Hindlimb muscle (tissue), 1 donor: ENCODE measurements around the gene NOC2L. TPM values are rescaled to one million over a fixed set of nuclear protein-coding genes. Genes with fewer than 3 reads are reported as not detected.
"Not testable (repeated sequence)": the region's sequence is repeated elsewhere in the genome, so short reads cannot be mapped to it uniquely, and the experiment has no call there.

Source experiments
- DNase-seq: peaks from one replicate; pipeline ENCODE4 v3.0.0-alpha.2; 2013
- polyA plus RNA-seq: library from polyadenylated mRNA; unstranded; fragments of 120-200 nt; gene quantifications from one replicate; pipeline ENCODE4 v1.2.1, GENCODE V29; 2013; ENCODE audit not compliant: insufficient read length

Gene NOC2L
- polyA plus RNA-seq: 48.2 TPM

- DNase-seq: peak; percentile 90
These were observed at the start of gene NOC2L for GRCh38 chr1:958823-959730. NOC2L (minus strand) TSS chr1:959256; CDS start chr1:959240, 16 bp downstream.

- no peak for DNase-seq
These were observed 47.5 kb upstream of the NOC2L start for GRCh38 chr1:1006305-1007159.

DNA sequence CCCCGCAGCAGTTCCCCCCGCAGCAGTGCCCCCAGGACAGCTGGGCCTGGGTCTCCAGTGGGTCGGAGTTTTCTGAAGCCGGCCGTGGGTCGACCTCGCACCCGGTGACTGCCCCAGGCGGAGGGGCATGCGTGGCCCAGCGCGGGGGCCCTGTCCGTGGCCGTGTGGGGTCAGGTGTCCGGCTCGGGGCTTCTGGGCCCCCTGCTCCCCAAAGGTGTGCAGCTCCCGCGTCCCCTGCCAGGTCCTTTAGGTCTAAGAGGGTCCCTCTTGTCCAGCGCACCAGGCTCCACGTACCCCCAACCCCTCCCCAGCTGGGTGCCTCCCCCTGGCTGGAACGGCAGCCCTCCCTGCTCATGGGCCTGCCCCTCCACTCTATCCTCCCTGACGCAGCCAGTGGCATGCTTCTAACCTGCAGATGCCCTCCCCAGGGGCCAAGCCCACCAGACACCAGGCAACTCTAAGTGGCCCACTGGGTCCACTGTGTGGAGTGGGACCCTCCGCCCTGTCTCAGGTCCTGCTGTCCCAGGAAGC is 46.8 kb upstream of the NOC2L start:
- no peak for DNase-seq

DNA sequence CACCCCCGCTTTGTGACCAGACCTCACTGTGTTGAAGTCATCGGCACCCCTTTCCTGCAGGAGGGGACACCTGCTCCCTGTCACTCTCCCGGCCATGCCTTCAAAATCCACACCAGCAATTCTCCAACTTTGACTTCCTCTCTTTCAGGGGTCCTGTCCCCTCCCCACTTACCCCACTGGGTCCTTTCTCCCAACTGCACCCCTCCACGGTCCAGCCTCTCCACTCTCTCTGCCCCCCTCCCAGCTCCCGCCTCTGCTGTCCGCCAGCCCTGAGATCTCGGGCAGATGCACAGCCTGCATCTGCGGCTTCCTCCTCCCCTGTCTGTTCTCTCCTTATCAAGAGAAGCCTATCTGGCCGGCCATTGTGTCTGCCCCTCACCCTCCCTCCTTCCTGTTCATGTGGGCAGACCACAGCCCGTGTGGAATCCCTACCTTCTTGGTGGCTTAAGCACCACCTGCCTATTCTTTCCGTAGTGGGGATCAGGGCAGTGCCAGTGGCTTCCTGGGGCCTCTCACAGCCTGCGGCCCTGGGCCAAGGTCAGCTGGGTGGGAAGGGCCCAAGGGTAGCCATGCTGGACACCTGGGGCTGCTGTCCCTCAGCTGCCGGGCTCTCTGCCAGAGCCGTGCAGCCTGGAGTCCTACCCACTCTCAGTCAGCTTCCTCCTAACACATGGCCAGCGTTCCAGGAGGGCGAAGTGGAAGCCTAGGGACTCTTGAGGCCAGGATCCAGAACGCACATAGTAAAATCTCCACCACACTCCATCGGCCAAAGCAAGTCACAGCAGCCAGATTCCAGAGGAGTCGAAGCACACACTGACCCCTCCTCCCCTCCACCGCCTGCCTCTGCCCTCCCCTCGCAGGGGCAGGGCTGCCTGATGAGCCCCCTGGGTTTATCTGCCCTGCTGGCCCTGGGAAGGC is 46.0 kb upstream of the NOC2L start:
- DNase-seq: no peak

DNA sequence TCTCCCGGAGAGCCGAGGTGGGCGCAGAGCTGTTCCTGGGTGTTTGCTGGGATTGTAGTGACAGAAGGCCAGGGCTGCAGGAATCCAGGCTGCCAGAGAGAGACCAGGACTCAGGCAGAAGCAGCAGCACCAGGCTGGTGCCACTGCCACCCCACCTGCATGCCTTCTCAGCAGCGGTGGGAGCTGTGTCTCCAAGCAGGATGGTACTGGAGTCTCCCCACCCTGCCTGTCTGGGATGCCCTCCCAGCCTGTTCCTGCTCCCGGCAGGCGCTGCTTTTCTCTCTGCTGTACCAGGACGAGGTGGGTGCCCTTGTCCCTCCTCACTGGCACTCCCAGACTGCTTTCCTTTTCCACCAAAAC is 45.3 kb upstream of the NOC2L start:
- no peak for DNase-seq

DNA sequence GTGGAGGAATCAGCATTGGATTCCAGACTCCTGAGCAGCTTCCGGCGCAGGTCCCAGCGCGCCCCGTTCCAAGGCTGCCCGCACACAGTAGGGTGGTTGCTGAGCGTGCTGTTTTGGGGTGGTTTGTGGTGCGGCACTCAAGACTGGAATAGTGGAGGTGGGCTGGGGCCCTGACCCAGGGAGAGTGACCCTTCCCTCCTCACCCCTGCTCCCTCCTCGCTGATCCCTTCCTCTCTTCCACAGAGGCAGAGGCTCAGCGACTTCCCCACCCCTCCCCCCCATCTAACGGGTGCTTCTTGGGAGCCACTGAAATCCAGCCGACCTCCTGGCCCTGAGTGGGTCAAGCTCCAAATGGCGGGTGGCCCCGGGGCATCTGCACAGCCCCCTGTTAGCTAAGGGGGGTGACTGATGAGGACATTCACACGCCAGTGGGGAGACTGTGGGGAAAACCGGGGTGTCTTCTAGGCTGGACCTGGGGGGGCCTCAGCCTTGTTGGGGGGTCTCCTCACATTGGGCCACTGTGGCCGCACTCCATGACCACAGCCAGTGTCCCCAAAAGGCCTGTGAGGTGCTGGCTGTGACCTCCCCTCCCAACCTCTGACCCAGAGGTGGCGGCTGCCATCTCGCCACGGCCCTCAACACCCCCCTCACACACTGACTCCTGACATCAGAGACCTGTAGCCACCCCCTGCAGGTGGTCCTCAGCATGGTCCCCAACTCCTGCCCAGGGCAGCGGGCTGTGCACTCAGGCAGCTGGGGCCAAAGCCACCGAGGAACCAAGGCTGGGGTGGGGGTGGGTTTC is 44.8 kb upstream of the NOC2L start:
- no peak for DNase-seq

DNA sequence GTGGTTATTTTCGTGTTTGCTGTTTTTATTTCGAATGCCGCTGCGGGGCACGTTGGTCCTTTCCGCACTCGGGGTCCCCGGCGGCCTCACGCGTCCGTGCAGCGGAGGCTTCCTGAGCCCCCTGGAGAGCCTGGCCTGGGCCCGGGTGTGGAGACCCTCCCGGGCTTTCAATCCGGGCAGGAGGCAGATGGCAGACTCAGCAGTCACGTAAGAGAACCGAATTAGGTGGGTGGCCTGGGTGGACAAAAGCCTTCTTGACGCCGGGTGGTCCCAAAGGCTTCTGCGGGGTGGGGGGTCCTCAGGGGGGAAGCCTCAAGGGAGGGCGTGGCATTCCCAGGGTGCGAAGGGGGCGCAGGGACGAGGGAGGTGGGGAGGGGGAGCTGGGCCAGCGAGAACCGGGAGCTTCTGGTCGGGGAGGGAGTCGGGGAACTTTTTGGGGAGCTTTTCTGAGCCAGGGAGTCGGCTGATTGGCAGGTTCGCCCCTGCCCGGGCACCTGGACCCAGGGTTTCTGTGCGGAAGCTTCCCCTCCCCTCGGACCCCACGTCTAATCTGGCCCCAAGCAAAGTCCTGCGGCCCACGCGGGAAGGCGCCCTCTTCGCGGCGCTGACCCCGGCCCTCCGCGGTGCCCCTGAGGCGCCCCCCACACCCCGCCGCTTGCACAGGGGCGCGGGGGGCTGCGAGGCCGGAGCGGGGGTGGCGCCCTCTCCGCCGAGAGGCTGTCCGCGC is 42.2 kb upstream of the NOC2L start:
- no peak for DNase-seq

DNA sequence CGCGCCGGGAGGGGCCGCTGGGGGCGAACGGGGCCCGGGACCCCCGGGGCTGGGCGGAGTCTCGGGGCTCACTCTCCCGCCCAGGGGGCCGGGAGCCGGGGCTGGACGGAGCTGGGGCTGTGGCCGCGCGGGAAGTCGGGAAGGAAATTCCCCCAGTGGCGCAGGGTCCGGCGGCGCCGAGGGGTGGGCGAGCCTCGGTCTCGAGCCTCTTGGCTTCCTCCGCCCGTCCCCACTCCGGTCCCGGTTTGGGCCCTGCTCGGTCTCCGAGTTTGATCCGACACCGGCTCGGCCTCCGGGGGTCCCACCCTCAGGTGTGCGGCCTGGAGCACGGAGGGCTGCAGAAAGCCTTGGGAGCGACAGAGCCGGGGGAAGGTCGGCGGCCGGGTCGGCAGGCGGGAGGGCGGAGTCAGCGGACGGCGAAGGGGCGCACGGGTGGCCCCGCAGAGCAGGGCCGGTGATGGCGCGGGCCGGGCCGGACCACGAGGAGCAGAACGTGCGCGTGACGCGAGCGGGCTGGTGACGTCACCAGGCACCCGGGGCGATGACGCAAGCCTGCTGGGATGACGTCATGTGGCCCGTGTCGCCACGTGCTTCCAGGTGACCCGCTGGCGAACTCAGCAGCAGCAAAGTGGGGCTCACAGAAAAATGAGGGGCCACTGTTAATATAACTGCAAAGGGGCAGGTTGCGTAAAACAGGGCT is 41.5 kb upstream of the NOC2L start:
- peak; percentile 87 for DNase-seq

DNA sequence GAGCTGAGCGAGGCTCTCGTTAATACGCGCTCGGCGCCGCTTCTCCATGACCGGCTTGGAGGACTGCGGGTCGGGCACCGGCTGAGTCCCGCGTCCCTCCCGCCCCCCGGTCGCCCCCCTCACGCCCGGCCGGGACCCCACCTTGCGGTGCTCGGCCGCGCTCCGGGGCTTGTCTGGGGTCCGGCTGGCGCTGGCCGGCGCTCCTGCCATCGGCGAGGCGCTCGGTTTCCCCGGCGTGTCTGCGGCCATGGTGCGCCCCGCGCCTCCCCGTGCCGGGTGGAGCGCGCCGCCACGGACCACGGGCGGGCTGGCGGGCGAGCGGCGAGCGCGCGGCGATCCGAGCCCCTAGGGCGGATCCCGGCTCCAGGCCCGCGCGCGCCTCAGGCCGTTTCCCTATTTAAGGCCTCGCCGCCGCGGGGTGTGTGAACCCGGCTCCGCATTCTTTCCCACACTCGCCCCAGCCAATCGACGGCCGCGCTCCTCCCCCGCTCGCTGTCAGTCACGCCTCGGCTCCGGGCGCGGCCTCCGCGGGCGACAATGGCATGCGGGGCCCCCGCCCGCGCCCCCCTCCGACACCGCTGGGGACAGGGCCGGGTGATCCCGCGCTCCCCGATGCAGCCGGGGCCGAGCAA is 40.8 kb upstream of the NOC2L start, which contains the start of gene HES4:
TSS of gene HES4 (minus strand) at position 373 of the 632 bp plus-strand sequence. CDS start at position 249, 124 bp downstream.
- DNase-seq: peak; percentile 91

DNA sequence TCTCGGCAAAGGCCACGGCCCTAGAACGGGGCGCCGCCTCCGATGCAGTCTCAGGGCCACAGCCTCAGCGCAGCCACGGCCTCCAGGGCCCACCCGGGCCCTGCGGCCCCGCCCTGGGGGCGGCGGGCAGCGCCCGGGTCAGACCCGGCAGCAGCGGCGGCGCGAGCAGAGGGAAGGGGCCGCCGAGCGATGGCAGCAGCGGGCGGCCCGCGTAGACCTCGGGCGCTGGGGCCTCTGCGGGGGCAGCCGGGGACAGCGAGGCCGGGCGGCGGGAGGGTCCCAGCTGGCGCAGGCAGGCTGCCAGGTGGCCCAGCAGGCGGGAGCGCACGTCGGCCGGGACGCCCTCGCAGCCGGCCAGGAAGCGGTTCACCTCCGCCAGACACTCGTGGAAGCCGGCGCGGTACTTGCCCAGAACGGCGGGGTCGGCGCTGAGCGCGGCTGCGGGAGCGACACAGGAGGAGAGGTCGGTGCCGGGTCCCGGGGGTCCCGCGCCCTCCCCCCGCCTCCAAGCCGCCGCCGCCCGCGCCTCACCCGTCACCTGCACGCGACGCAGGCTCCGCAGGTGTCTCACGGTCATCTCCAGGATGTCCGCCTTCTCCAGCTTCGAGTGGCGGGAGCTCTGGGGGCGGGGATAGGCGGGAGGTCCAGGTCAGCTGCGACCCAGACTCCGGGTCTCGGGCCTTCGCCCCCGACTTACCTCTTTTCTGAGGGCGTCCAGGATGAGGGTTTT is 40.1 kb upstream of the NOC2L start:
- no peak for DNase-seq

DNA sequence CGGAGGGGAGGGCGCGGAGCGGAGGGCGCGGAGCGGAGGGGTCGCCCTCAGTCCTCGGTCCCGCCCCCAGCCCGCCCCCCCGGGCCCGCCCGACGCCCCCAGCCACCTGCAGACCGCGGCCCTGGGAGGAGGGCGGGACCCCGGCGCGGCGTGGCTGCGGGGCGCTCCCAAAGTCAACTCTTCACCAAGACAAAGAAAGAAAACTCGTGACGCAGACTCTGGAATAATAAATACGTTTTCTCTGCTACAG is 39.6 kb upstream of the NOC2L start:
- no peak for DNase-seq

DNA sequence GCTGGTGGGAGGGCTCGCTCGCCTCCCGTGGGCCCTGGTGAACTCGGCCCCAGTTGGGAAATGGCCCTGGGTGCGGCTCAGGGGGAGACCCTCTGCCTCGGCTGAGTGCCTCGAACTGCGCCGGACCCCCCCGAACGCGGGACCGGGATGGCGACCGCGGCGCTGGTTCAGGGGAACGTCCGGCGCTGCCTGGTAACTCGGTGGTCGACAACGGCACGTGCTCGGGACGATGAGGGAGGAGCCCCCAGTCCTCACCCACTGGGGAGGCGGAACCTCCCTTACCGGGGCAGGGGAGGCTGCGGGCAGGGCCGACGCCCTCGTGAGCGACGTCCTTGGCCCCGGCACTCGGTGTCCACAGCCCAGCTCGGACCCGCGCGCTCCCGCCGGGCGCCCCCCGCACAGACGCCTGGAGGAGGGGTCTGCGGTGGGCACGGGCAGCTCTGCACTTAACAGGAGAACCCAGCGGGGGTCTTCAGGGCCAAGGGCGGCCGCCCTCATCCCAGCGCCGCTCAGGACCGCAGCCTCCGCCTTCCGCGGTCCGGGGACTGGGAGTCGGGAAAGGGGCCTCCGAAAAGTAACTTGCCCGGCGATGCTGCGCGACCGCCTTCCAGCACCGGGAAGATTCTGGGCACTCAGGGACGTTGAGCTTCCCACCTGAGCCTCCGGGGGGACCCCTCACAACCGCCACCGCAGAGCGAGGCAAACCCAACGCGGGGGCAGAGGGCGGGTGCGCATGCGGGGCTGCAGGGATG is 39.1 kb upstream of the NOC2L start:
- no peak for DNase-seq

GRCh38 chr1:997713-997992 is 38.6 kb upstream of the NOC2L start:
- no peak for DNase-seq

GRCh38 chr1:996851-997712 is 38.0 kb upstream of the NOC2L start:
- no peak for DNase-seq

DNA sequence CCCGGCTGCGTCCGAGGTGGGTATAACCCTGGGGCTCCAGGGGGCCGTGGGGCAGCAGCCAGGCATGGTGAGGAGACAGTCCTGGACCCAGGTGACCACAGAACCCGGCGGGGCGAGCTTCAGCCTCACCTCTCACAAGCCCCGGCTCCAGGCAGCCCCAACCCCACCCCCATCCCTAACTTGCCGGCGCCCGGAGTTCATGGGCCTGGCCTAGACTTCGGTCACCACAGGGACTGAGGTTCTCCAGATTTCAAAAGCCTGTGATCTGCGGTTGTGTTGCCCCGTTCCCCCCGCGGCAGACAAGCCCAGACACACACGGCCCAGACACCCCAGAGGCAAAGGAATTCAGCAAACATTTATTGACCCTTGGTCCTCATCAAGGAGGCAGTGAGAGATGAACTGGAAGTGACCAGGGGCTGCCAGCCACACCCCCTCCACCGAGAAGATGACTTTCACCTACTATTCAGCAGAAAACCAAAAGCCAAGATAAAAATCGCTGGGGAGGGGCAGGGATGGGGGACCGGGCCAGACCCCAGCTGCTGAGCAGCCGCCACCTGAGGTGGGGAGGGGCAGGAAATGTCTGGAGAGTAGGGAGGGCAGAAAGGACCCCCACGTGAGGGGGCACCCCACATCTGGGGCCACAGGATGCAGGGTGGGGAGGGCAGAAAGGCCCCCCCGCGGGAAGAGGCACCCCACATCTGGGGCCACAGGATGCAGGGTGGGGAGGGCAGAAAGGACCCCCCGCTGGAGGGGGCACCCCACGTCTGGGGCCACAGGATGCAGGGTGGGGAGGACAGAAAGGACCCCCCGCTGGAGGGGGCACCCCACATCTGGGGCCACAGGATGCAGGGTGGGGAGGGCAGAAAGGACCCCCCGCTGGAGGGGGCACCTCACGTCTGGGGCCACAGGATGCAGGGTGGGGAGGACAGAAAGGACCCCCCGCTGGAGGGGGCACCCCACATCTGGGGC is 36.9 kb upstream of the NOC2L start:
- DNase-seq: no peak

- DNase-seq: not testable (repeated sequence)
These were observed 35.5 kb upstream of the NOC2L start for GRCh38 chr1:994546-994945.
